Chondrocyte (in vitro differentiated cells): ENCODE measurements around the gene PPP5C. TPM values are rescaled to one million over a fixed set of nuclear protein-coding genes. Genes with fewer than 3 reads are reported as not detected.

ENCODE experiments used
- DNase-seq: peaks from one replicate; pipeline ENCODE4 v3.0.0; 2021; ENCODE audit warnings: mixed read lengths, low spot score
- H3K27ac Mint-ChIP-seq: one replicate; pipeline ENCODE4 v1.8.0; 2021; ENCODE audit warnings: mild to moderate bottlenecking, moderate library complexity, mixed read lengths; ENCODE audit not compliant: unreplicated experiment
- H3K27me3 Mint-ChIP-seq: 2 replicates; pipeline ENCODE4 v1.8.0; 2021; ENCODE audit warnings: low read depth, mixed read lengths
- H3K36me3 Mint-ChIP-seq: 2 replicates; pipeline ENCODE4 v1.8.0; 2021; ENCODE audit warnings: low read depth, mixed read lengths
- H3K4me1 Mint-ChIP-seq: 2 replicates; pipeline ENCODE4 v1.8.0; 2021; ENCODE audit warnings: low read depth, mild to moderate bottlenecking, mixed read lengths
- H3K4me3 Mint-ChIP-seq: one replicate; pipeline ENCODE4 v1.8.0; 2021; ENCODE audit warnings: mild to moderate bottlenecking, moderate library complexity, mixed read lengths; ENCODE audit not compliant: unreplicated experiment
- H3K9me3 Mint-ChIP-seq: 2 replicates; pipeline ENCODE4 v1.8.0; 2021; ENCODE audit warnings: low read depth, mixed read lengths
- CTCF ChIP-seq: fragments of 200-600 bp; sonication (generic); IDR thresholded peaks from 2 replicates; pipeline ENCODE4 v1.5.0; 2021; ENCODE audit warnings: antibody characterized with exemption, mild to moderate bottlenecking, moderate library complexity
- total RNA-seq: library from RNA; stranded (reverse); gene quantifications from 3 replicates; pipeline ENCODE4 v1.2.1, GENCODE V29; 2021

Gene PPP5C
- total RNA-seq, 1 donor from 2014 or later: 62.5 TPM

- peaks cover under 1% of the 10 kb centered on the region for H3K9me3 Mint-ChIP-seq
- H3K4me3 Mint-ChIP-seq: no peak overlapping the region
- H3K27me3 Mint-ChIP-seq: no peaks in the 10 kb centered on the region
These were observed 37.5 kb downstream of the PPP5C start for GRCh38 chr19:46384396-46384795.

DNA sequence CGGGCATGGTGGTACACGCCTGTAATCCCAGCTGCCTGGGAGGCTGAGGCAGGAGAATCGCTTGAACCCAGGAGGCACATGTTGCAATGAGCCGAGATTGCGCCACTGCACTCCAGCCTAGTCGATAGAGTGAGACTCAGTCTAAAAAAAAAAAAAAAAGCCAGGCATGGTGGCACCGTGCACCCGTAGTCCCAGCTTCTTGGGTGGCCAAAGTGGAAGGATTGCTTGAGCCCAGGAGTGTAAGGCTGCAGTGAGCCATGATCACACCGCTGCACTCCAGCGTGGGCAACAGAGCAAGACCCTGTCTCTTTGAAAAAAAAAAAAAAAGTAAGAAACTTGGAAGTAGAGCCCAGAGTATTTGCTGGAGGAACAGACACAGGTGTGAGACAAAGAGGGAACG is 38.7 kb downstream of the PPP5C start:
- peak; percentile 30 for DNase-seq
- H3K9me3 Mint-ChIP-seq: peaks cover 5% of the 10 kb centered on the region
- H3K4me1 Mint-ChIP-seq: peaks cover 12% of the 10 kb centered on the region
- H3K27ac Mint-ChIP-seq: peak overlapping the region; percentile 22
- H3K27me3 Mint-ChIP-seq: no peaks in the 10 kb centered on the region
- no peak overlapping the region for H3K4me3 Mint-ChIP-seq
- TF ChIP-seq CTCF: no peak
- H3K36me3 Mint-ChIP-seq: peaks cover 57% of the 10 kb centered on the region

More at GRCh38 chr19:46384396-46384795, 37.5 kb downstream of the PPP5C start:
- Mint-ChIP-seq H3K27ac (no peak overlapping the region), H3K4me1 (peaks cover 22% of the 10 kb centered on the region), H3K36me3 (peaks cover 58% of the 10 kb centered on the region)
- TF ChIP-seq CTCF: no peak
- peak; percentile 51 for DNase-seq

DNA sequence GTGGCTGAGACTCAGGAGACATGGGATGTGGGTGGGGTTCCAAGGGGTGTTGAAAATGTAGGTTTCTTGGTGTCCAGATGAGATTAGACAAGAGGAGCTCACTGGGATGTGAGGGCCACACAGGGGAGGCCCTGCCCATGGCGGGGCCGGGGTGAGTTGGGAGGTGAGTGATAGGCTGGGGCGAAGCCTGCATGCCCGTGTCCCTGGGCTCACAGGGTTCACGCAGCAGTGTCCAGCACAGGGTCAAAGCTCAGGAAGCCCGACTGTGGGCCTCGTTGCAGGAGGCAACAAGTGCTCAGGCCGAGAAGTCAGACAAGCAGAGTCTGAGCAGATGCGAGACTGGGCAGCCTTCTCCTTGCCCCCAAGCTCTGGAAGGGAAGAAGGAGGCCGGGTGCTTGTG is 39.3 kb downstream of the PPP5C start:
- Mint-ChIP-seq H3K4me1 (peaks cover 10% of the 10 kb centered on the region), H3K36me3 (peaks cover 53% of the 10 kb centered on the region), H3K27me3 (no peaks in the 10 kb centered on the region), H3K27ac (no peak overlapping the region), H3K4me3 (no peak overlapping the region), H3K9me3 (peaks cover 5% of the 10 kb centered on the region)
- peak; percentile 50 for DNase-seq
- no peak for TF ChIP-seq CTCF

DNA sequence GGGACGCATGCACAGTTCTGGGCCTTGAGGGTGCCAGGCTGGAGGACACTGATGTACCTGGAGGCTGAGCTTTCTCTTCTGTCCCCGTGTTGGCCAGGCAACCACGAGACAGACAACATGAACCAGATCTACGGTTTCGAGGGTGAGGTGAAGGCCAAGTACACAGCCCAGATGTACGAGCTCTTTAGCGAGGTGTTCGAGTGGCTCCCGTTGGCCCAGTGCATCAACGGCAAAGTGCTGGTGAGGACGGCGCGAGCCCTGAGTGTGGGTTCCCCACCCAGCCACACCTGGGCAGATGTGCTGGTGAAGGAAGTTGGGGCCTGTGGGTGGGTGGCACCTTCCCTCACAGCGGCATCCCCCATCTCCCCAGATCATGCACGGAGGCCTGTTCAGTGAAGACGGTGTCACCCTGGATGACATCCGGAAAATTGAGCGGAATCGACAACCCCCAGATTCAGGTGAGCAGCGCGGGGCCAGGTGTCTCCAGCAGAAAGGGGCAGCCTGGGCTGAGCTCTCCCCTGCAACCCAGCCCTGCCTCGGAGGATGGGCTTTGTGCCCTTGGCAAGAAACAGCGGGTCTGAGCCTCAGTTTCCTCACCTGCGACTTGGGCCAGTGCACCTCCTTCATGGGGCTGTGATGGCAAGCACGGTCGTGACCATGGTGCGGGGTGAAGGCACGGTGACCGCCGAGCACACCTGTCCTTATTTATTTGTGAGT is 40.3 kb downstream of the PPP5C start:
- peak overlapping the region; percentile 15 for H3K27ac Mint-ChIP-seq
- no peak overlapping the region for H3K4me3 Mint-ChIP-seq
- DNase-seq: peak; percentile 73
- H3K27me3 Mint-ChIP-seq: no peaks in the 10 kb centered on the region
- peaks cover 53% of the 10 kb centered on the region for H3K36me3 Mint-ChIP-seq
- H3K9me3 Mint-ChIP-seq: peaks cover 5% of the 10 kb centered on the region
- H3K4me1 Mint-ChIP-seq: peaks cover 18% of the 10 kb centered on the region
- TF ChIP-seq CTCF: no peak

GRCh38 chr19:46387713-46388130 is 40.8 kb downstream of the PPP5C start:
- H3K36me3 Mint-ChIP-seq: peaks cover 48% of the 10 kb centered on the region
- peaks cover 21% of the 10 kb centered on the region for H3K4me1 Mint-ChIP-seq
- TF ChIP-seq CTCF: no peak
- peak; percentile 66 for DNase-seq
- no peak overlapping the region for H3K27ac Mint-ChIP-seq
- no peaks in the 10 kb centered on the region for H3K27me3 Mint-ChIP-seq
- H3K9me3 Mint-ChIP-seq: peaks cover 5% of the 10 kb centered on the region
- no peak overlapping the region for H3K4me3 Mint-ChIP-seq
